Colonic mucosa (tissue), 4 donors: ENCODE data around the gene ZNF488. TPM values are rescaled to one million over a fixed set of nuclear protein-coding genes. Genes with fewer than 3 reads are reported as not detected.

ENCODE experiments used
- DNase-seq: peaks from one replicate; pipeline ENCODE4 v3.0.0-alpha.2; 2020
- H3K27ac ChIP-seq: fragments of 200-600 bp; one replicate; pipeline ENCODE4 v1.8.0; 2021
- H3K27me3 ChIP-seq: fragments of 200-600 bp; one replicate; pipeline ENCODE4 v1.8.0; 2021
- H3K36me3 ChIP-seq: fragments of 200-600 bp; one replicate; pipeline ENCODE4 v1.8.0; 2021
- H3K4me1 ChIP-seq: fragments of 200-600 bp; one replicate; pipeline ENCODE4 v1.8.0; 2021; ENCODE audit warnings: mild to moderate bottlenecking
- H3K4me3 ChIP-seq: fragments of 200-600 bp; one replicate; pipeline ENCODE4 v1.8.0; 2021
- H3K9ac ChIP-seq, 2 donors: one replicate each; pipeline ENCODE4 v1.7.0; 2013; ENCODE audit warnings: control low read depth in 2 of 2, low read depth in 2 of 2, low read length in 2 of 2
- H3K9me3 ChIP-seq: fragments of 200-600 bp; one replicate; pipeline ENCODE4 v1.8.0; 2021
- CTCF ChIP-seq: fragments of 200-600 bp; IDR thresholded peaks from one replicate; pipeline ENCODE4 v1.8.0; 2022; ENCODE audit warnings: antibody characterized with exemption, mild to moderate bottlenecking
- intact Hi-C: fragments of 100-400 bp; cut with DNase I; formaldehyde crosslinking; loops from one replicate; pipeline ENCODE4 v1.14.1; 2022
- total RNA-seq, 2 donors: library from RNA; stranded (reverse); fragmentation: NEBNext Ultra II Directional in 1 of 2; extraction: Animal tissue kit (Norgen Biotek cat#: 25700) in 1 of 2; gene quantifications; one replicate each; pipeline ENCODE4 v1.2.1, GENCODE V29; 2021
- donor health status: healthy.
- donor health status: DM: no; HTN: no; CAD: no.
- donor health status: DM: no; HTN: no; CAD: no.

Gene ZNF488
- total RNA-seq, 2 donors from 2014 or later = 1.3 to 4.1 TPM

- no peak for TF ChIP-seq CTCF
- peak; percentile 11 for DNase-seq
- Histone ChIP-seq H3K4me3 (no peak overlapping the region), H3K27ac (no peak overlapping the region), H3K4me1 (no peaks in the 10 kb centered on the region), H3K9ac (no peak overlapping the region), H3K9me3 (no peaks in the 10 kb centered on the region), H3K36me3 (no peaks in the 10 kb centered on the region), H3K27me3 (no peaks in the 10 kb centered on the region)
- intact Hi-C loops = no loop called here
These were observed 11.4 kb downstream of the ZNF488 start for GRCh38 chr10:47372726-47373125.

GRCh38 chr10:47371629-47372485 is 12.2 kb downstream of the ZNF488 start:
- Histone ChIP-seq H3K4me1 (no peaks in the 10 kb centered on the region), H3K27me3 (no peaks in the 10 kb centered on the region), H3K9ac (no peak overlapping the region), H3K4me3 (no peak overlapping the region), H3K27ac (no peak overlapping the region), H3K9me3 (no peaks in the 10 kb centered on the region), H3K36me3 (no peaks in the 10 kb centered on the region)
- TF ChIP-seq CTCF = no peak
- intact Hi-C loops = no loop called here
- DNase-seq = peak; percentile 11

GRCh38 chr10:47370878-47371277 is 13.2 kb downstream of the ZNF488 start:
- Histone ChIP-seq H3K4me1 (no peaks in the 10 kb centered on the region), H3K27me3 (no peaks in the 10 kb centered on the region), H3K9ac (no peak overlapping the region), H3K27ac (no peak overlapping the region), H3K36me3 (no peaks in the 10 kb centered on the region), H3K4me3 (no peak overlapping the region), H3K9me3 (no peaks in the 10 kb centered on the region)
- intact Hi-C loops = no loop called here
- DNase-seq = peak; percentile 11
- no peak for TF ChIP-seq CTCF

GRCh38 chr10:47370015-47370767 is 13.9 kb downstream of the ZNF488 start:
- DNase-seq = no peak
- TF ChIP-seq CTCF = no peak
- intact Hi-C loops = no loop called here
- no peaks in the 10 kb centered on the region for H3K27me3 ChIP-seq
- no peak overlapping the region for H3K9ac ChIP-seq
- no peaks in the 10 kb centered on the region for H3K9me3 ChIP-seq
- no peak overlapping the region for H3K27ac ChIP-seq
- no peaks in the 10 kb centered on the region for H3K36me3 ChIP-seq
- no peaks in the 10 kb centered on the region for H3K4me1 ChIP-seq
- no peak overlapping the region for H3K4me3 ChIP-seq

- H3K4me1 ChIP-seq = no peaks in the 10 kb centered on the region
- no peak for TF ChIP-seq CTCF
- no peaks in the 10 kb centered on the region for H3K9me3 ChIP-seq
- H3K27ac ChIP-seq = no peak overlapping the region
- H3K36me3 ChIP-seq = no peaks in the 10 kb centered on the region
- no peaks in the 10 kb centered on the region for H3K27me3 ChIP-seq
- H3K4me3 ChIP-seq = no peak overlapping the region
- no peak for DNase-seq
- intact Hi-C loops = no loop called here
- H3K9ac ChIP-seq = no peak overlapping the region
These were observed 14.7 kb downstream of the ZNF488 start for GRCh38 chr10:47369251-47369894.
